Tibial nerve (tissue), 4 donors: ENCODE measurements around the gene RGS7.

ENCODE experiments used
- CTCF ChIP-seq, 5 experiments: fragments of 200-600 bp in 3 of 5; fragments of 450-650 bp in 2 of 5; sonication (generic) in 3 of 5; IDR thresholded peaks; one replicate each; pipeline ENCODE4 v1.5.1; 2016 to 2019; ENCODE audit warnings: antibody characterized with exemption in 5 of 5, mild to moderate bottlenecking in 3 of 5, moderate library complexity in 2 of 5
- EP300 ChIP-seq, 2 donors: sonication (generic); formaldehyde crosslinking; IDR thresholded peaks; one replicate each; pipeline ENCODE4 v1.6.1; 2017; ENCODE audit warnings: antibody characterized with exemption in 2 of 2, mild to moderate bottlenecking in 1 of 2
- POLR2A ChIP-seq, 2 donors: fragments of 450-650 bp; IDR thresholded peaks; one replicate each; pipeline ENCODE4 v1.6.1; 2017; ENCODE audit warnings: antibody characterized with exemption in 2 of 2, mild to moderate bottlenecking in 2 of 2, moderate library complexity in 2 of 2

- TF ChIP-seq CTCF (IDR thresholded peaks at IDR 0.05) (no peak), POLR2A (IDR thresholded peaks at IDR 0.05) (no peak), EP300 (IDR thresholded peaks at IDR 0.05) (no peak)
Measured at GRCh38 chr1:240956020-240956419, 401.0 kb downstream of the RGS7 start.
